22Rv1 (cell line): ENCODE measurements around the gene WIPF3.

Experiments used
- ZFX ChIP-seq: fragments of 450-650 bp; IDR thresholded peaks from 2 replicates; pipeline ENCODE4 v1.6.1; 2017; ENCODE audit warnings: antibody characterized with exemption, borderline replicate concordance
- TF ChIP-seq, protein P1 (sequence below): fragments of 450-650 bp; IDR thresholded peaks from 2 replicates; pipeline ENCODE4 v1.5.1; 2017; ENCODE audit warnings: mild to moderate bottlenecking

DNA sequence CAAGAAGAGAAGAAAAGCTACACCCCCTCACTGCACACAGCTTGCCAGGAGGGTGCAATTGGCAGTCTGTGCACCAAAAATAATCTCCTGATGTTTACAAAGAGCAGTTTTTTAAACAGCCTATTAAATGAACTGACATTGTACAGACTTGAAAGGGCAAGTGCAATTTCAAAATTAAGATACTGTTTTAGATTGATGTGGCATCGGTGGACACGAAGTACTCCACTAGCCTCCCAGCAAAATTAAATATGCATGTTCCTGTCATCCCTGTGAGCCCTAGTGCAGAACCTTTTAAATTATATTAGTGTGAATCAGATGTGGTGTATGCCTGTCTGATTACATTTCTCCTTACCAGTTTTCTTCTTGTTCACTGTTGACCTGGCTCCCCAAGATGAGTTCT, 87.9 kb downstream of the WIPF3 start:
- TF ChIP-seq, protein P1, sequence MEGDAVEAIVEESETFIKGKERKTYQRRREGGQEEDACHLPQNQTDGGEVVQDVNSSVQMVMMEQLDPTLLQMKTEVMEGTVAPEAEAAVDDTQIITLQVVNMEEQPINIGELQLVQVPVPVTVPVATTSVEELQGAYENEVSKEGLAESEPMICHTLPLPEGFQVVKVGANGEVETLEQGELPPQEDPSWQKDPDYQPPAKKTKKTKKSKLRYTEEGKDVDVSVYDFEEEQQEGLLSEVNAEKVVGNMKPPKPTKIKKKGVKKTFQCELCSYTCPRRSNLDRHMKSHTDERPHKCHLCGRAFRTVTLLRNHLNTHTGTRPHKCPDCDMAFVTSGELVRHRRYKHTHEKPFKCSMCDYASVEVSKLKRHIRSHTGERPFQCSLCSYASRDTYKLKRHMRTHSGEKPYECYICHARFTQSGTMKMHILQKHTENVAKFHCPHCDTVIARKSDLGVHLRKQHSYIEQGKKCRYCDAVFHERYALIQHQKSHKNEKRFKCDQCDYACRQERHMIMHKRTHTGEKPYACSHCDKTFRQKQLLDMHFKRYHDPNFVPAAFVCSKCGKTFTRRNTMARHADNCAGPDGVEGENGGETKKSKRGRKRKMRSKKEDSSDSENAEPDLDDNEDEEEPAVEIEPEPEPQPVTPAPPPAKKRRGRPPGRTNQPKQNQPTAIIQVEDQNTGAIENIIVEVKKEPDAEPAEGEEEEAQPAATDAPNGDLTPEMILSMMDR: no peak
- TF ChIP-seq ZFX: no peak
